ENCODE measurements around the gene APC2.

DNA sequence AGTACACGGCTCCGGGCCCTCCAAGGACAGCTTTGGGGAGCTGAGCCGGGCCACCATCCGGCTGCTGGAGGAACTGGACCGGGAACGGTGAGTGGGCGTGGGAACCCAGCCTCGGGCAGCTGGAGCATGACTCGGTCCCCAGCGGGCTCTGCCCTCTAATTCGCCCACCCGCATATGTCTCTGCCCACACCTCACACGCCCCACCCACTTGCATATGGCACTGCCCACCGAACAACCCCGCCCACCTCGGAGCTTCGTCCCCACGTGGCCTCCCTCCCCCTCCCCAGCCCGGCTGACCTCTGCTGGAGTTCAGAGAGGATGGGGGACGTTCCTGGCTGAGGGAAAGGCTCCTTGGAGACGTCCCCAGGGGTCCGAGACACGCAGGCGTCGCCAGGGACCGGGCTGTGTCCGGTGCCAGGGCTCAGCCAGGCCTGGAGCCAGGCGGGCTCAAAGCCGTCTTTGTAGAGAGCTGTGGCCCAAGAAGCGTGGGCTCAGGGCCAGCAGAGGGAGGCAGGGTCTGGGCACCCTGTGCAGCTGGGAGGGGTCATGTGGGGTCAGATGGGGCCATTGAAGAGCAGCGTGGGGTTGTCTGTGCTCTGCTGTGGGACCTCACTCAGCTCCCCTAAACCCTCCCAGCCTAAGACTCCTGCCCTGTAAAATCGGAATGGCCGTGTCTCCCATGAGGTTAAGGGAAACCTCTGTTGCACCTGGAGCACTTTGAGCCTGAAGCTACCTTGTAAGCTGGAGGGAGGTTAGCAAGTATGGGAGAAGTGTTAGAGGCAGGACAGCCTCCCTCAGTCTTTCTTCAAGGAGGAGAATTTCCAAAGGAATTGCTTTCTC lies 3.8 kb downstream of the APC2 start:
- no peak for TF ChIP-seq POLR2A (IDR thresholded peaks at IDR 0.05; ENCODE audit: low read length)
- TF ChIP-seq GATA1 (IDR thresholded peaks at IDR 0.05; ENCODE audit: low read depth, low read length): no peak
